ENCODE results near the gene ANKRD27.

ANKRD27 gene

DNA sequence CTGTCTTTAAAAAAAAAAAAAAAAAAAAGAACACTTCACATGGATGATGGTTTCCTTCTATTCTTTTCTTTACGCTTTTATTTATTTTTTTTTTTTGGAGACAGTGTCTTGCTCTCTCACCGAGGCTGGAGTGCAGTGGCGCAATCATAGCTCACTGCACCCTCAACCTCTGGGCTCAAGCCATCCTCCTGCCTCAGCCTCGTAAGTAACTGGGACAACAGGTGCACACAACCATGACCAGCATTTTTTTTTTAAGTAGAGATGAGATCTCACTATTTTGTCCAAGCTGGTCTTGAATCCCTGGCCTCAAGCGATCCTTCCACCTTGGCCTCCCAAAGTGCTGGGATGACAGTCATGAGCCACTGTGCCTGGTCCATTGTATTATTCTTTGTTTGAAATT lies 24.3 kb downstream of the ANKRD27 start:
- peaks cover 22% of the 10 kb centered on the region for H3K4me1 Mint-ChIP-seq
- ATAC-seq: no peak
- no peak overlapping the region for H3K27ac Mint-ChIP-seq
- H3K36me3 Mint-ChIP-seq: peaks cover 47% of the 10 kb centered on the region
- H3K27me3 Mint-ChIP-seq: no peaks in the 10 kb centered on the region
- H3K9me3 Mint-ChIP-seq: no peaks in the 10 kb centered on the region
- H3K4me3 Mint-ChIP-seq: no peak overlapping the region

DNA sequence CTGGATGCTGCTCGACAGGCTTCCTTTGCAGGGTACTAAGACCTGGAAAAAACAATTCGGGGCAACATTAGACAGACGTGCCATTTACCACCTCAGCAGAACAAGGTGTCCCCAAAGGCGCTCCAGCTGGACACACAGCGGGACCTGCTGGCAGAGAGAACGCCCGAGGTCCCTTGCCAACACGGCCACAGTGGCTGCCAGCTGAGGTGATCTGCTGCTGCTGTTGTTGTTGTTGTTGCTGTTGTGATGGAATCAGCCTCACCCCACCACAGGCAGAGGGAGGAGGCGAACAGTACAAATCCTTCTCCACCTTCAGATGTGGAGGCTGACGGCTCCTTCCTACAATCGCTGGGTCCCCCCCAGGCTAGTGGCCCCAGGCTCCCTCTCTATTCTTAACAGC lies 25.2 kb downstream of the ANKRD27 start:
- H3K27ac Mint-ChIP-seq: no peak overlapping the region
- H3K9me3 Mint-ChIP-seq: no peaks in the 10 kb centered on the region
- H3K4me3 Mint-ChIP-seq: no peak overlapping the region
- no peaks in the 10 kb centered on the region for H3K27me3 Mint-ChIP-seq
- peaks cover 22% of the 10 kb centered on the region for H3K4me1 Mint-ChIP-seq
- no peak for ATAC-seq
- peaks cover 40% of the 10 kb centered on the region for H3K36me3 Mint-ChIP-seq

- H3K36me3 Mint-ChIP-seq: peaks cover 61% of the 10 kb centered on the region
- no peak overlapping the region for H3K27ac Mint-ChIP-seq
- no peak for ATAC-seq
- peaks cover 15% of the 10 kb centered on the region for H3K4me1 Mint-ChIP-seq
- no peaks in the 10 kb centered on the region for H3K27me3 Mint-ChIP-seq
- H3K9me3 Mint-ChIP-seq: no peaks in the 10 kb centered on the region
- no peak overlapping the region for H3K4me3 Mint-ChIP-seq
These were observed 27.6 kb downstream of the ANKRD27 start for GRCh38 chr19:32647361-32647760.

DNA sequence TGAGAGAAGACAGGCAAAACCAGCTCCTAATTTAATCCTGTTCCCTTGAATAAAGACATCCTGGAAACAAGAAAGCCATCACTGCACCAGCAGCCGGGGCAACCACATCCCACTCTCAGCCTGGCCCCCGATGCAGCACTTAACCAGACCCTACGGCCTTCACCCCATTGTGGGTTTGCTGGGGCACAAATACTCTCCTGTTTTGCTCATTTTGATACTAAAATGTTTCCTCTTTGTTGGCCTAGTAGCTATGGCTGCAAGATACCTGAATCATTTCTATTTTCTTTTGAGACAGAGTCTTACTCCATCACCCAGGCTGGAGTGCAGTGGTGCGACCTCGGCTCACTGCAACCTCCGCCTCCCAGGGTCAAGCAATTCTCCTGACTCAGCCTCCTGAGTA lies 28.4 kb downstream of the ANKRD27 start:
- Mint-ChIP-seq H3K27me3 (no peaks in the 10 kb centered on the region), H3K4me1 (peaks cover 15% of the 10 kb centered on the region), H3K9me3 (no peaks in the 10 kb centered on the region), H3K4me3 (no peak overlapping the region), H3K36me3 (peaks cover 65% of the 10 kb centered on the region), H3K27ac (no peak overlapping the region)
- peak; percentile 60 for ATAC-seq

DNA sequence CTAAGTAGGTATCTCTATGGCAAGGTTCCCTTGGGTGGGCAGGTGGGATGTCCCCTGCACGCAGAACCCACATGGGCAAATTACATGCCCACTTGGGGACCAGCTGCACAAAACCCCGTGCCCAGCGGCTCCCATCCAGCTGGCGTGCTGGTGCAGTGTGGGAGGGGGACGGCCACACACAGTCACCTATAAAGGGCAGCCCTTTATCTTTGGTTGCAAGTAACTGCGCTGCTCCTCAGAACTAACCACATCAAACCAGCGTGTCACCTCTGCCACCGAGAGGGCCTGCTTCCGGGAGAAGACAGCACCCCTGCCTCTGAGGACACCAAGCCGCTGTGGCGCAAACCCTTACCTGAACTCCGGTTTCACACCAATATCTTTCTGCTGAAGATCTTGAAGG lies 32.2 kb downstream of the ANKRD27 start:
- Mint-ChIP-seq H3K4me3 (no peak overlapping the region), H3K27ac (no peak overlapping the region), H3K4me1 (peaks cover 15% of the 10 kb centered on the region), H3K9me3 (no peaks in the 10 kb centered on the region), H3K27me3 (no peaks in the 10 kb centered on the region), H3K36me3 (peaks cover 75% of the 10 kb centered on the region)
- ATAC-seq: no peak

GRCh38 chr19:32638625-32639024 lies 36.4 kb downstream of the ANKRD27 start:
- ATAC-seq: no peak
- H3K36me3 Mint-ChIP-seq: peaks cover 77% of the 10 kb centered on the region
- H3K27ac Mint-ChIP-seq: no peak overlapping the region
- no peaks in the 10 kb centered on the region for H3K9me3 Mint-ChIP-seq
- H3K4me3 Mint-ChIP-seq: no peak overlapping the region
- no peaks in the 10 kb centered on the region for H3K4me1 Mint-ChIP-seq
- no peaks in the 10 kb centered on the region for H3K27me3 Mint-ChIP-seq

GRCh38 chr19:32637480-32637879 lies 37.5 kb downstream of the ANKRD27 start:
- no peaks in the 10 kb centered on the region for H3K9me3 Mint-ChIP-seq
- H3K36me3 Mint-ChIP-seq: peaks cover 74% of the 10 kb centered on the region
- no peaks in the 10 kb centered on the region for H3K27me3 Mint-ChIP-seq
- H3K4me1 Mint-ChIP-seq: no peaks in the 10 kb centered on the region
- ATAC-seq: no peak
- no peak overlapping the region for H3K27ac Mint-ChIP-seq
- no peak overlapping the region for H3K4me3 Mint-ChIP-seq

DNA sequence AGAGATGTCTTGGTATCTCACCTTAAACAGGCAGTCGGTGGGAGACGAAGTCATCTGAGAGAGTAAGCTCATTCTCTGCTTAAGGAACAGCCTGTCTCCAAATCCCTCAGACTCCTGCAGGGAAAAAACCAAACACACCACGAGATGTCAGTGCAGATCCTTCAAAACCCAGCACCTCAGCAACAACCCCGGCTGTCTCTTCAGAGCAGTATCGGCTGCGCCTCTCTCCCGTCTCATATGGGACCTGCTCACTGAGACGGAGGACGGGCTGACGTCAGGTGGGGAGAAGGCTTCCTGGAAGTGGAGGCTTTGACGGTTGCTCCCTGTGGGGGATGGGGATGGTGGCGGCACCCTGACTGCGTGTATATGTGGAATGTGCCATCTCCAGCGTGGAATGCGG lies 43.6 kb downstream of the ANKRD27 start:
- H3K9me3 Mint-ChIP-seq: no peaks in the 10 kb centered on the region
- H3K36me3 Mint-ChIP-seq: peaks cover 67% of the 10 kb centered on the region
- H3K27ac Mint-ChIP-seq: no peak overlapping the region
- ATAC-seq: no peak
- no peaks in the 10 kb centered on the region for H3K27me3 Mint-ChIP-seq
- no peak overlapping the region for H3K4me3 Mint-ChIP-seq
- no peaks in the 10 kb centered on the region for H3K4me1 Mint-ChIP-seq

DNA sequence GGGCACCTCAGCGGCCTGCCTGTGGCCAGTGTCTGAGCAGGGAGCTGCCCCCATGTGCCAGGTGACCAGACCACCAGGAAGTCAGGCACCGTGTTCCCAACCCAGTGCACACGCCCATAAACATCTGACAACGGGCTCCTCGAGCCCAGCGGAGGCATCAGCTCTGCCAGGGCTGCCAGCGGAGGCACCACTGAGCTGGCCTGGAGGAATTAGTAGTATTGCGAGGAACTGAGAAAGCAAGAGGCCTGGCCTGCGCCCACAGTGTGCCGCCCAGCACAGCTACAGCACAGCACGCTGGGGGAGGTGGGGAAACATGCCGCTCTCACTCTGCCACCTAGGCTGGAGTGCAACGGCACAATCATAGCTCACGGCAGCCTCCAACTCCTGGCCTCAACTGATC lies 44.6 kb downstream of the ANKRD27 start:
- Mint-ChIP-seq H3K36me3 (peaks cover 66% of the 10 kb centered on the region), H3K9me3 (no peaks in the 10 kb centered on the region), H3K27ac (no peak overlapping the region), H3K4me3 (no peak overlapping the region), H3K4me1 (no peaks in the 10 kb centered on the region), H3K27me3 (no peaks in the 10 kb centered on the region)
- no peak for ATAC-seq

GRCh38 chr19:32627714-32628270 lies 47.2 kb downstream of the ANKRD27 start:
- no peak overlapping the region for H3K4me3 Mint-ChIP-seq
- ATAC-seq: no peak
- H3K4me1 Mint-ChIP-seq: no peaks in the 10 kb centered on the region
- no peak overlapping the region for H3K27ac Mint-ChIP-seq
- no peaks in the 10 kb centered on the region for H3K27me3 Mint-ChIP-seq
- no peaks in the 10 kb centered on the region for H3K9me3 Mint-ChIP-seq
- peaks cover 69% of the 10 kb centered on the region for H3K36me3 Mint-ChIP-seq

DNA sequence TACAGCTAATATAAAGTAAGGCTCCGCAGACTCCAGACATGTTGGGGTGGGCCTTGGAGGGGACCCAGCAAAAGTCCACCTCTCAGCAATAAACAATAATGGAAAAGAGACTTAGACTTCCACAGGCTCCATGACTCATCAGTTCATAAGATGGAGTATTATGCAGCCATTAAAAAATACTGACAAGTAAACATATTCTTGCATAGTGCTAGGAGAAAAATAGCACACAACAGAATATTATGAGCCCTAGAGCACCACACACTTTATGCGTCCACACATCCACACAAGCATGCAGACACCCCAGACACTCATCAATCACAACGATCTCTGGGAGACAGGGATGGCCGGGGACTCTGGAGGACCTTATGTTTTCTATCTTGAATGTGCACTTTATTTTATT lies 48.0 kb downstream of the ANKRD27 start:
- H3K4me3 Mint-ChIP-seq: no peak overlapping the region
- ATAC-seq: no peak
- H3K4me1 Mint-ChIP-seq: no peaks in the 10 kb centered on the region
- no peaks in the 10 kb centered on the region for H3K27me3 Mint-ChIP-seq
- peaks cover 74% of the 10 kb centered on the region for H3K36me3 Mint-ChIP-seq
- H3K27ac Mint-ChIP-seq: no peak overlapping the region
- no peaks in the 10 kb centered on the region for H3K9me3 Mint-ChIP-seq

DNA sequence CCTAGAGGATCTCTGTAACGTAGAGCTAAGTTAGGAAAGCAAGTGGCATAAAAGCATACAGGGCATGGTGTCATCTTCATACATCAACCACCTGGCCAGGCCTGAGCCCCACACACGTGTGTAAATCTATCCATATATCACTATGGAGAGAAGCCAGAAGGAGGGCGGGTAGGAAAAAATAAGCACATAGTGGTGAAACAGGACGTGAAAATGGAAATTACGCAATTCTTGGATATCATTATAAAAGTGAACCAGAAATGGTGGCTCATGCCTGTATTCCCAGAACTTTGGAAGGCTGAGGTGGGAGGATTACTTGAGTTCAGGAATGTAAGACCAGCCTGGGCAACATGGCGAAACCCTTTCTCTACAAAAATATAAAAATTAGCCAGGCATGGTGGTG lies 50.6 kb downstream of the ANKRD27 start:
- no peak overlapping the region for H3K4me3 Mint-ChIP-seq
- no peaks in the 10 kb centered on the region for H3K9me3 Mint-ChIP-seq
- H3K27me3 Mint-ChIP-seq: no peaks in the 10 kb centered on the region
- peaks cover 75% of the 10 kb centered on the region for H3K36me3 Mint-ChIP-seq
- no peak for ATAC-seq
- H3K4me1 Mint-ChIP-seq: no peaks in the 10 kb centered on the region
- H3K27ac Mint-ChIP-seq: no peak overlapping the region

- ATAC-seq: no peak
- Mint-ChIP-seq H3K27ac (no peak overlapping the region), H3K4me3 (no peak overlapping the region), H3K9me3 (no peaks in the 10 kb centered on the region), H3K27me3 (no peaks in the 10 kb centered on the region), H3K36me3 (peaks cover 74% of the 10 kb centered on the region), H3K4me1 (no peaks in the 10 kb centered on the region)
These were observed 53.0 kb downstream of the ANKRD27 start for GRCh38 chr19:32622002-32622401.

- no peaks in the 10 kb centered on the region for H3K9me3 Mint-ChIP-seq
- peaks cover 79% of the 10 kb centered on the region for H3K36me3 Mint-ChIP-seq
- no peaks in the 10 kb centered on the region for H3K4me1 Mint-ChIP-seq
- no peak overlapping the region for H3K27ac Mint-ChIP-seq
- no peak overlapping the region for H3K4me3 Mint-ChIP-seq
- no peaks in the 10 kb centered on the region for H3K27me3 Mint-ChIP-seq
- ATAC-seq: no peak
These were observed 55.8 kb downstream of the ANKRD27 start for GRCh38 chr19:32619051-32619685.

DNA sequence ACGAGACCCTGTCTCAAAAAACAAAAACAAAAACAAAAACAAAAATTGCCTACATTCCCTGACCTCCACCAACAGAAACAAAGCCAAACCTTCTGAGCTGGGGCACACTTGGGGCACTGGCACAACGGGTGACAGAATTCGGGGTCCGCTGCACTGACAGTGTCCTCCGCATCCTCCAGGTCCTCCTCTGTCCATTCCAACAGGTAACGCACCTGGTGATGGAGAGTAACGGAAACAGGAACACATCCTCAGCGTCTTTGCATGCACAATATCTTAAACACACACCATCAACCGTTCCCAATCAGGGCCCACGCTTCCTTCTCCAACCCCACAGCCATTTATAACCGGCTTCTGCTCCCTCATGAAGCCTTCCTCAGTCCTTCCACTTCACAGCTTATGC lies 59.4 kb downstream of the ANKRD27 start:
- H3K9me3 Mint-ChIP-seq: no peaks in the 10 kb centered on the region
- H3K4me1 Mint-ChIP-seq: no peaks in the 10 kb centered on the region
- no peaks in the 10 kb centered on the region for H3K27me3 Mint-ChIP-seq
- no peak overlapping the region for H3K4me3 Mint-ChIP-seq
- H3K27ac Mint-ChIP-seq: no peak overlapping the region
- H3K36me3 Mint-ChIP-seq: peaks cover 82% of the 10 kb centered on the region
- no peak for ATAC-seq

DNA sequence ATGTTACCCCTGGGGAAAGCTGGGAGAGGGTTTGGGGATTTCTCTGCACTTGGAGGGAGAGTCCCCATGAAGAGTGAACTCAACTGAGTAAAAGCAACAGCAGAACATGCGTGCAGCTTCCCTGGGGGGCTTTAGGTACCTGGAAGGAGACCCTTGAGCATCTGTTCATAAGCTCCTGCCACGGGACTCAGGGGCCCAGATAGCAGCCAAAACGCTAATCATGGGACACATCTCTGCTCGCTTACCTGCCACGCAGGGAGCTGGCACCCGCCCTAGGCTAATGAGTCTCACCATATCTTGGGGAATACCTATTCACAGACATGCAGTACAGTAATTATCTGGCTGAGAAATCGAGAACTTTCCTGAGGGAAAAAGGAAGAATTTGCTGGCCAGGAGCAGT lies 60.1 kb downstream of the ANKRD27 start:
- peaks cover 76% of the 10 kb centered on the region for H3K36me3 Mint-ChIP-seq
- no peak overlapping the region for H3K27ac Mint-ChIP-seq
- no peaks in the 10 kb centered on the region for H3K9me3 Mint-ChIP-seq
- ATAC-seq: no peak
- no peaks in the 10 kb centered on the region for H3K4me1 Mint-ChIP-seq
- H3K4me3 Mint-ChIP-seq: no peak overlapping the region
- H3K27me3 Mint-ChIP-seq: no peaks in the 10 kb centered on the region

Measured in stimulated activated memory B cell treated with anti-CD40 and anti-IgM and Interleukin-4, amounts not matched to agents 10 μg/mL and 1 μg/mL and 100 μg/mL, for 72 hours (primary cell).